ENCODE results near the gene METTL16.
"Not testable (repeated sequence)": the region's sequence is repeated elsewhere in the genome, so short reads cannot be mapped to it uniquely, and the experiment has no call there.

Gene METTL16

GRCh38 chr17:2447479-2447878 lies 64.2 kb downstream of the METTL16 start:
- not testable (repeated sequence) for DNase-seq

GRCh38 chr17:2445638-2446037 lies 66.0 kb downstream of the METTL16 start:
- no peak for DNase-seq

- no peak for DNase-seq
These were observed 67.3 kb downstream of the METTL16 start for GRCh38 chr17:2444382-2444781.

GRCh38 chr17:2442166-2442565 lies 69.5 kb downstream of the METTL16 start:
- DNase-seq = no peak

GRCh38 chr17:2440930-2441329 lies 70.8 kb downstream of the METTL16 start:
- DNase-seq = no peak

- DNase-seq = not testable (repeated sequence)
These were observed 71.7 kb downstream of the METTL16 start for GRCh38 chr17:2439997-2440396.

GRCh38 chr17:2438823-2439222 lies 72.9 kb downstream of the METTL16 start:
- no peak for DNase-seq

- no peak for DNase-seq
These were observed 75.3 kb downstream of the METTL16 start for GRCh38 chr17:2436316-2436905.

- no peak for DNase-seq
These were observed 75.8 kb downstream of the METTL16 start for GRCh38 chr17:2435862-2436261.

GRCh38 chr17:2435181-2435741 lies 76.4 kb downstream of the METTL16 start:
- DNase-seq = peak; percentile 3

GRCh38 chr17:2433696-2434095 lies 78.0 kb downstream of the METTL16 start:
- no peak for DNase-seq

GRCh38 chr17:2427910-2428309 lies 83.8 kb downstream of the METTL16 start:
- no peak for DNase-seq

GRCh38 chr17:2427215-2427614 lies 84.5 kb downstream of the METTL16 start:
- DNase-seq = no peak

- no peak for DNase-seq
These were observed 88.4 kb downstream of the METTL16 start for GRCh38 chr17:2423271-2423670.

GRCh38 chr17:2421315-2422147 lies 90.2 kb downstream of the METTL16 start:
- DNase-seq = no peak

GRCh38 chr17:2420176-2420575 lies 91.5 kb downstream of the METTL16 start:
- no peak for DNase-seq

- DNase-seq = no peak
These were observed 92.2 kb downstream of the METTL16 start for GRCh38 chr17:2419486-2419885.

- DNase-seq = no peak
These were observed 93.1 kb downstream of the METTL16 start for GRCh38 chr17:2418572-2418971.

GRCh38 chr17:2416010-2416734 lies 95.5 kb downstream of the METTL16 start:
- peak; percentile 91 for DNase-seq

- no peak for DNase-seq
These were observed 96.6 kb downstream of the METTL16 start for GRCh38 chr17:2415081-2415480.

- no peak for DNase-seq
These were observed 97.1 kb downstream of the METTL16 start for GRCh38 chr17:2414446-2415064.

GRCh38 chr17:2412561-2413021 lies 99.1 kb downstream of the METTL16 start:
- no peak for DNase-seq

- DNase-seq = no peak
These were observed 100.7 kb downstream of the METTL16 start for GRCh38 chr17:2410951-2411350.

All from OCI-M1 (cell line).